Measurements from ENCODE around the gene ZBTB7C.

DNA sequence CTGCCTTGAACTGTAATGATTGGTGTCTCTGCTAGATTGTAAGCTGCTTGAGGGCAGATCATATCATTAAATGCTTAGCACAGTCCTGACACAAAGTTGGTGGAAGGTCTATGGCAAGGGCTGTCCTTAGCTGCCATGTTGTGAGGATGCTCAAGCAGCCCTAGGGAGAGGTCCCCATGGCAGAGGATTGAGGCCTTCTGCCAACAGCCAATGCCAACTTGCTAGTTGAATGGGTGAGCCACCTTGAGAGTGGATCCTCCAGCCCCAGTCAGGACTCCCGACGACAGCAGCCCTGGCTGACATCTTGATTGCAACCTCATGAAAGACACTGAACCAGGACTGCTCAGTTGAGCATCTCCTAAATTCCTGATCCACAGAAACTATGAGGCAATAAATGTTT is 363.4 kb downstream of the ZBTB7C start:
- no peak for TF ChIP-seq CTCF (IDR thresholded peaks at IDR 0.05)
- no peak for TF ChIP-seq POLR2A (IDR thresholded peaks at IDR 0.05)

Measured in body of pancreas (tissue), 4 donors.